GM12891 (cell line): ENCODE measurements around the gene TRAFD1.

ENCODE experiments used
- POLR2A ChIP-seq: IDR thresholded peaks from 2 replicates; pipeline ENCODE4 v1.6.1; 2011; ENCODE audit warnings: low read depth, low read length, control low read depth
- SPI1 ChIP-seq: IDR thresholded peaks from 2 replicates; pipeline ENCODE4 v1.6.1; 2011; ENCODE audit warnings: low read depth, low read length, control low read depth
- TAF1 ChIP-seq: IDR thresholded peaks from 2 replicates; pipeline ENCODE4 v1.6.1; 2011; ENCODE audit warnings: low read depth, low read length, control low read depth

DNA sequence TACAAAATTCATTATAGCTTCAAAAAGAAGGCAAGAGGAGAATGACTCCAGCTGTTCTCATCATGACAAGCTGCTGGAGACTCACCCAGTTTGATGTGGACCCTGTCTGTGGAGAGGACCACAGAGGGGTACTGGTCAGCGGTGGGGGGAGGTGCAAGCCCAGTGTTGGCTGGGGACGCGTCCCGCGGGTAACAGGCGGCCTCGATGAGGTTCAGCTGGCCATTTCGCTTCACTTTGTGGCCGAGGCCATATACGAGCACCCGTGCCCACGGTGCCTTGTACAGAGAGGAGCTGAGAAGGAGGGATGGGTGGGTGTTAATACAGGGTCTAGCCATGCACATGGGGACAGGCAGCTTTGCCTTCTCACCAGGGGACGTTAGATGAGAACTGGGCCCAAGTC is 67.1 kb downstream of the TRAFD1 start:
- TF ChIP-seq SPI1 (no peak), POLR2A (no peak), TAF1 (no peak)
